A673 (cell line): ENCODE results near the gene RHO.

Experiments used
- CTCF ChIP-seq: fragments of 300-800, 200-600 bp; sonication (generic); conservative IDR thresholded peaks from 2 replicates; pipeline ENCODE4 v1.5.1; 2017; ENCODE audit warnings: low read depth, mild to moderate bottlenecking, antibody characterized with exemption, low read length, moderate library complexity, mixed read lengths
- EZH2 ChIP-seq: fragments of 200-600 bp; sonication (generic); IDR thresholded peaks from 2 replicates; pipeline ENCODE4 v1.6.1; 2017; ENCODE audit warnings: borderline replicate concordance, low read depth, mild to moderate bottlenecking, mixed read lengths, antibody characterized with exemption, low read length; ENCODE audit not compliant: poor library complexity, severe bottlenecking

- TF ChIP-seq CTCF (no peak), EZH2 (no peak)
These were observed 28.1 kb upstream of the RHO start for GRCh38 chr3:129500334-129500658.
